LHCN-M2 (cell line): ENCODE results near the gene PDE4B. TPM values are rescaled to one million over a fixed set of nuclear protein-coding genes. Genes with fewer than 3 reads are reported as not detected.
"Not testable (repeated sequence)": the region's sequence is repeated elsewhere in the genome, so short reads cannot be mapped to it uniquely, and the experiment has no call there.

Source experiments
- DNase-seq: peaks from one replicate; pipeline ENCODE4 v3.0.0-alpha.2; 2012; ENCODE audit warnings: low read depth
- total RNA-seq: library from RNA; depleted of rRNA; stranded (reverse); fragments of >200 nt; gene quantifications from 2 replicates; pipeline ENCODE4 v1.2.3, GENCODE V29; 2014

Gene PDE4B
- total RNA-seq, 1 experiment from 2014 or later = 6.8 TPM

DNA sequence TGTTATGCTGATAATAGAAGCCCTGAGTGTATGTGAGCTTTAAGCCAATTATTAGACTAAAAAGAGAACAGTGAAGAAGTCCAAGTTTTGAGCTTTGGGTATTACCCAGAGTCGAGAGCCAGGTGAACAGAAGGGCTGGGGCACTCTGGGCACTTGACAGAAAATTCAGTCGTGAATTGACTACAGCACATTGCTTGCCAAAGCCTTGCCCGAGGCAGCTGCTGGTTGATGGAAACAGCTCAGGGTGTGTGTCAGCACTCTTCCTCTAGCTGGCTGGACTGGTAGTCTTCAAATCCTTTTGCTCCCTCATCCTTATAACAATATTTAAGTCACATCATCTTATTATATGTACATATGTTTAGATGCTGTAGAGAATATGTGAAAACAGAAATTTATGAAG, 21.3 kb downstream of the PDE4B start:
- peak; percentile 76 for DNase-seq

DNA sequence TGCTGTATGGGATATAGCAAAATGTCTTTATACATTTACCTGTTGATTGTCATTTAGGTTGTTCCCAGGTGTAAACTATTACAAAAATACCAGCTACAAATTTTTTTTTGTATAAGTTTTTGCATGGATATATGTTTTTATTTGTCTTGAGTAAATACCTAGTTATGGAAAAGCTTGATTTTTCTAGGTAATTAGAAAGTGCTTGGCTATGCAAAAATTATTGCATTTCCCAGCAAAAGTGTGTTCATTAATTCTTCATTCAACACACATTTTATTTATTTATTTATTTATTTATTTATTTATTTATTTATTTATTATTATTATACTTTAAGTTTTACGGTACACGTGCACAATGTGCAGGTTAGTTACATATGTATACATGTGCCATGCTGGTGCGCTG, 22.1 kb downstream of the PDE4B start:
- no peak for DNase-seq

GRCh38 chr1:65817891-65818290, 25.2 kb downstream of the PDE4B start:
- no peak for DNase-seq

- peak; percentile 50 for DNase-seq
Measured at GRCh38 chr1:65818966-65819365, 26.3 kb downstream of the PDE4B start.

GRCh38 chr1:65820983-65821382, 28.3 kb downstream of the PDE4B start:
- DNase-seq = peak; percentile 98

GRCh38 chr1:65821386-65821785, 28.7 kb downstream of the PDE4B start:
- no peak for DNase-seq

GRCh38 chr1:65824103-65824502, 31.4 kb downstream of the PDE4B start:
- no peak for DNase-seq

DNA sequence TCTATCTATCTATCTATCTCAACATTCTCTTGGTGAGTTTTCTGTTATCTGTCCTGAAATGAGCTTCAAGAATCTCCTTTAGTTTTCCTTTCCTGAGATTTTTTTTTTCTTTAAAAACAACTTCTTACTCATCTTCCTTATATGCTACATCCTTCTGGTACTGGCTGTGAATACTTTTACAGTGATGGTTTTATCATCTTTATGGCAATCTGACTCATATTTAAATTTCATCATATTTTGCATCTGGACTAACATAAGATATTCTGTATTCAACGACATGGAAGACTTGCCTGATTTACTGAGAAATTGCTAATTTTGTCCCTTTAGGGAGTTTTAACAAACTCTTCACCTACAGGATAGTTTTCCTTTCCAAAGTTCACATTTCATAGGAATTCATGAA, 33.0 kb downstream of the PDE4B start:
- peak; percentile 75 for DNase-seq

GRCh38 chr1:65826782-65827181, 34.1 kb downstream of the PDE4B start:
- DNase-seq = no peak

- no peak for DNase-seq
Measured at GRCh38 chr1:65827346-65827745, 34.7 kb downstream of the PDE4B start.

GRCh38 chr1:65830306-65830705, 37.6 kb downstream of the PDE4B start:
- DNase-seq = peak; percentile 21

DNA sequence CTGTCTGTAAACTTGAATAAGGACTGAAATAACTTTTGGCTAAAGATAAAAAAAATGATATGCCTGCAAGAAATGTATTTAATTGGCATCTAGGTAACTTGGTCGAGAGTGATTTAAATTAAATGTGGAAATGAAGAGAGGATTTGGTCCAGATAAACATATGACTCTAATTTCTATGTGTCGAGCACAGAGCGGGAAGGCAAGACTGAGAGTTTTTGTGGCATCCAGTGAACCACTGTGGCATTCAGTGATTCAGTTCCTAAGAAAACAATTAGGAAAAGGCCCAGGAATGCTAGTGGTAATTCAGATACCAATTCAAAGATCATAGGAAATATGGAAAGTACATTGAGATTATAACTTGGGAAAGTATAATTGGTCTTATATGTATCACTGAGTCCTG, 39.6 kb downstream of the PDE4B start:
- DNase-seq = peak; percentile 71

DNA sequence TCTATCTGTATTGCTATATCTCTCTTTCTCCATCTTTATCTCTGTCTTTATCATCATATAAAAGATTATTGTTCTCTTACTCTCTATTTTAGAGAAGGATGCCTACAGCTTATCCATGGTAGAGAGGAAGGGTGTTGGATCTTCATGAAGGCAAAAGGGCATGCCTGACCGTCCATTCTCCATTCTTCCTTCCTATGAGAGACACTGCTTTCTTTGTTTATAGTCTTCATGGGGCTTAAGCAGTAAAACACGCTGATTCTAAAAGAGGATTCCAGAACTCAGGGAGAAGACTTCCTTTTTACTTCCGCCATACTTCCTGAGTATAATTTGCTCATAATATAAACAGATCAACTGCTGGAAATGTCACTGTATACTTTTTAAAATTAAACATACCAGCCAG, 44.0 kb downstream of the PDE4B start:
- DNase-seq = no peak

- no peak for DNase-seq
Measured at GRCh38 chr1:65840683-65841082, 48.0 kb downstream of the PDE4B start.

DNA sequence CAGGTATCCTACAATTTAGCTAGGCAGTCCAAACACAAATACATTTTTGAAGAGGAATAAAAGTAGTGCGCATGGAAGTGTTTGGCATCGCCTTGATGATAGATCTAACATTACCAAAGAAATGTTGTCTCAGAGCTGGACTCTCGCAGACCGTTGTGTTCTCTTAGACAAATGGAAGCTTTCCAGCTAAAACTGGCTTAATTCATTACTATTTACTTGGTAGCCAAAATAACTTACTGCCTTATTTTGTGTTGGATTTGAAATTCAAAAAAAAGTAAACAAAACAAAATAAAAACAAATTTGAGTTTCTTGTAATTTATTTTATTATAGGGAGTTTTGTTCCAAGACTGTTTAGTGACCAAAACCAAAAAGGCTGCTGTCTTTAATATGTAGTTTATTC, 51.6 kb downstream of the PDE4B start:
- no peak for DNase-seq

DNA sequence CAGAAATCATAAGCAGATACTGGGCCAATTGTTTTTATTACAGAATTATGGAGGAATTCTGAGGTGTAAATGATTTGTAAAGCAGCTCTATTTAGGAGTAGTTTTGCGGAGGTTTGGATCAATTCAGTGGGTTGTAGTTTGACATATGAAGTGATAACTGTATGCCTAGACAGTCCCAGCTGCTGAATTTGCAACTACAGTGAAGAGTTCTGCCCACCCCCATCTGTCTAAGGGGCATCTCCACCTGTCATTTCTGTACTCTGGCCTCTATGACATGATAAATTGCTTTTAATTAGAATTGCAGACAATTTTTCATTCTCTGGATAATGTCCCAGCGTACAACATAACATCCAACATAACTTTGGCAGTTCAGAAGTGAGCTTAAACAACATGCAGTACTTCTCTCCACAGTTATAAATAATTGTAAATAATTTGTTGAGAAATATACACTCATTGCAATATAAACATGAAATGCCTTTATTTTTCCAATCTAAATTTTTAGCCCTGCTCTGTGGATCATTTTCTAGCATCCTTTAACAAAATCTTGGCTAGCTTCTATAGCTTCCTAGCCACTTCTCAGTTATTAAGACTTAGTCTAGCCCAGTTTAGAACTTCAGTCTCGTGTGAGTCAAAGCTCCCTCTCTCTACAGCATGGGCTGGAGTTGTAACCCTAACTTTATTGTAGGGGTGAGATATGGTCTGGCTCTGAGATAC, 52.3 kb downstream of the PDE4B start:
- DNase-seq = no peak

GRCh38 chr1:65845535-65846060, 52.9 kb downstream of the PDE4B start:
- no peak for DNase-seq

GRCh38 chr1:65846866-65847265, 54.2 kb downstream of the PDE4B start:
- peak; percentile 42 for DNase-seq

DNA sequence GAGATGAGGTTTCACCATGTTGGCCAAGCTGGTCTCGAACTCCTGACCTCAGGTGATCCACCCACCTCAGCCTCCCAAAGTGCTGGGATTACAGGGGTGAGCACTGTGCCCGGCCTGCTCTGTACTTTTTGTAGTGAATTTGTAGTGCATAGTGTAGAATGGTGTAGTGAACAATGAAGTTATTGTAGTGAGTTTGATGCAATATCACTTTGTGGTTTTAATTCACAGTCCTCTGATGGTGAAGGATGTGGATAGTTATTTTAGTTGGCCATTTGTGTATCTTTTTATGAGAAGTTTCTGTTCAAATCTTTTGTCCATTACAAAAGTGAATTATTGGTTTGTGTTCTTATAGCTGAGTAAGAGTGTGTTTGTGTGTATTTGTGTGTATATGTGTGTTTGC, 57.6 kb downstream of the PDE4B start:
- no peak for DNase-seq

- DNase-seq = not testable (repeated sequence)
Measured at GRCh38 chr1:65856591-65856990, 63.9 kb downstream of the PDE4B start.

GRCh38 chr1:65866439-65866838, 73.7 kb downstream of the PDE4B start:
- DNase-seq = no peak

DNA sequence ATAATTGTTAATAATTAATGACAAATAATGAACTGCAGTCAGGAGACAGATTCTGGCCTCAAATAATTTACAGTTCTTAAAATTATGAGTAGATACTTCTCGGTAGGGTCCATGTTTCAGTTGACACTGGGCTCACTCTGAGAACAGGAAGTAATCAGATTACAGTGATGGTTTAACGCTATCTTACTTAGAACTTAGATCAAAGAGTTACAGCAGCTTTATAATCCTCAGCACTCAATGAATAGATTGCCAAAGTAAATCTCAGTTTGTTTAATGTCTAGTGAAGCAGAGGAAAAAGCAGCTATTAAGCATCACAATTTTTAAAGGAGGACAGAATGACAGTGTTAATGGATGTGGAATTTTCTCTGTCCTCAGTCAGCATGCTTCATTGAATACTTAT, 79.6 kb downstream of the PDE4B start:
- DNase-seq = no peak

DNA sequence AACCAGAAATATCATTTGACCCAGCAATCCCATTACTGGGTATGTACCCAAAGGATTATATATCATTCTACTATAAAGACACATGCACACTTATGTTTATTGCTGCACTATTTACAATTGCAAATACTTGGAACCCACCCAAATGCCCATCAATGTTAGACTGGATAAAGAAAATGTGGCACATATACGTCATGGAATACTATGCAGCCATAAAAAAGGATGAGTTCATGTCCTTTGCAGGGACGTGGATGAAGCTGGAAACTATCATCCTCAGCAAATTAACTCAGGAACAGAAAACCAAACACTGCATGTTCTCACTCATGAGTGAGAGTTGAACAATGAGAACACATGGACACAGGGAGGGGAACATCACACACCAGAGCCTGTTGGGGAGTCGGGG, 85.6 kb downstream of the PDE4B start:
- DNase-seq = not testable (repeated sequence)

DNA sequence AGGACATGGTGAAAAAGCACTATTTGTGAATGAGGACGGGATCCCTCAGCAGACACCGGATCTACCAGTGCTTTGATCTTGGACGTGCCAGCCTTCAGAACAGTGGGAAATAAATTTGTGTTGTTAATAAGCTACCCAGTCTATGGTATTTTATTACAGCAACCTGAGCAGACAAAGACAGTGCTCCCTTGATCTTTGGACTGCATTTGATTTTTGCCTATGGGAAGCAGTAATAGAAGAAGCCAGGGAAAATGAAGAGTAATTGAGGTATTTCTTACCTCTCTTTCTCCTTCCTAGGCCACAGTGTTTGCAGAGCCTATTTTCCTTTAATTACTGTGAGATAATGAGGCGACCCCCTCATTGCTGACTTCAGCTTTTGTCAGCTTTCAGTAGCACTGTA, 87.9 kb downstream of the PDE4B start:
- DNase-seq = no peak
